ENCODE data around the gene RRAGB.

- no peak for TF ChIP-seq POLR2A (IDR thresholded peaks at IDR 0.05)
- TF ChIP-seq EP300 (IDR thresholded peaks at IDR 0.05) = no peak
- no peak for TF ChIP-seq CTCF (IDR thresholded peaks at IDR 0.05)
- TF ChIP-seq POLR2AphosphoS5 (IDR thresholded peaks at IDR 0.05) = no peak
Observed at GRCh38 chrX:55767100-55767499, 49.6 kb downstream of the RRAGB start.
